Measurements from ENCODE around the gene PHACTR3.

The PHACTR3 gene

GRCh38 chr20:59891581-59891980, 287.2 kb downstream of the PHACTR3 start:
- TF ChIP-seq EP300 (IDR thresholded peaks at IDR 0.05; ENCODE audit: borderline replicate concordance) (no peak), MAX (IDR thresholded peaks at IDR 0.05) (no peak)

DNA sequence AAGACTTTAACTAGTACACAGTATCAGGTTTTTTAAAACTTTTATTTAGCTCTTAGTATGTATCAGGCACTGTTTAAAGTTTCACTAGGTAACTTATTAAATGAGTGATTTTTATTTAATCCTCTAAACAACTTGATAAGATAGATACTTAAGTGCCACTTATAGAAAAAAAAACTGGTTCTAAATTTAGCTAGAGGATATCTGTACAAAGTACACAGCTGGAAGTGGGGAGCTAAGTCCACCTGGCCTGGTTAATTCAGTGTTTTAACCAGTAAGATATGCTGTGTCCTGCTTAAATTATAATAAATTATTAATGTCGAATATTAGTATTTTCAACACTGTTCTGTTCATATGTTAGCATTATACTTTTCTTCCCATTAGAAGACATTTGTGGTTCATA, 291.6 kb downstream of the PHACTR3 start:
- TF ChIP-seq EP300 (IDR thresholded peaks at IDR 0.05; ENCODE audit: borderline replicate concordance), result no peak
- TF ChIP-seq CEBPB (IDR thresholded peaks at IDR 0.05), result no peak

Measured in Ishikawa (cell line).